Brain microvascular endothelial cell (primary cell): ENCODE data around the gene GNPAT.

ENCODE experiments used
- DNase-seq: peaks from one replicate; pipeline ENCODE4 v3.0.0-alpha.2; 2020
- H3K27ac ChIP-seq: fragments of 250-450 bp; sonication (Bioruptor Pico); 2 replicates; pipeline ENCODE4 v1.5.1; 2020; ENCODE audit warnings: mild to moderate bottlenecking, moderate library complexity
- H3K27me3 ChIP-seq: fragments of 250-450 bp; sonication (Bioruptor Pico); replicated peaks from 2 replicates; pipeline ENCODE4 v1.5.1; 2020; ENCODE audit warnings: mild to moderate bottlenecking
- H3K36me3 ChIP-seq: fragments of 250-450 bp; sonication (Bioruptor Pico); replicated peaks from 2 replicates; pipeline ENCODE4 v1.5.1; 2020; ENCODE audit warnings: mild to moderate bottlenecking
- H3K4me3 ChIP-seq: 2 replicates; pipeline ENCODE4 v1.5.1; 2011; ENCODE audit warnings: low read depth, mild to moderate bottlenecking, control low read depth, low read length, moderate library complexity
- in situ Hi-C: cut with HindIII; loops from 2 replicates; pipeline ENCODE4 v1.10.0; 2017; ENCODE audit warnings: low sequenced_read_pairs, low pct_ligation_motif_present
- TF ChIP-seq, protein P1 (sequence below): IDR thresholded peaks from 2 replicates; pipeline ENCODE4 v1.5.1; 2011; ENCODE audit warnings: low read depth, mild to moderate bottlenecking, moderate library complexity, low read length, control low read depth, inconsistent platforms; ENCODE audit errors: missing control alignments

The GNPAT gene

DNA sequence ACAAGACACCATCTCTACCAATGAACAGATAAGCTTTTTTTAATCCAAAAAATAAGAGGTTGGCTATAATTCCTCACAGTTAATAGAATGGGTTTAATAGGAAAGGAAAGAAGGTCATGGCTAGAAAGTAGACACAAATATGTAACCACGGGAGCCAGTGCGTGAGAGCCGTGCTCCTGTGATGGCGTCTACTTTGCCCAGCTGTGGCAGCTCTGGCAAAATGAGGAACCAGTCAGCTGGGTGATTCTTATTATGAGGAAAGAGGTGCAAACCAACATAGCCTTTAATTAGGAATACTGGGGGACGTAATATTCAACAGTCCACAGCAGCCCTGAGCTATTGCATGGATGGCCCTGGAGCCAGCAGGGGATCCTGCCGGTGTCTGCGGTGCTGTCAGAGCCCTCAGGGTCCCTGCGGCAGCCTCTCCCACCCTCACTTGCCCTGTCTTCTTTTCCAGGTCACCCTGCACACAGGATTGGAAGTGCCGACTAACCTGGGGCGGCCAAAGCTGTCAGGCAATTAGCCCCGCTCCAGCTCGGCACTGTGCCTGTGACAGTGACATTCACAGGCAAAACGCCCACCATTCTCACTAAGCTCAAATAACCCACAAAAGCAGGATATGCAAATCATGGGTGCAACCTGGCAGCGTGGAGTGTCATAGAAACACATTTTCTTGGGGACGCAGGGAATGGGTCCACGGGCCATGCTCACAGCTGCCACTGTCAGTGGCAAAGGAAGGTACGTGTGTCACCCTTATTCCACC, 25.9 kb upstream of the GNPAT start:
- TF ChIP-seq, protein P1, sequence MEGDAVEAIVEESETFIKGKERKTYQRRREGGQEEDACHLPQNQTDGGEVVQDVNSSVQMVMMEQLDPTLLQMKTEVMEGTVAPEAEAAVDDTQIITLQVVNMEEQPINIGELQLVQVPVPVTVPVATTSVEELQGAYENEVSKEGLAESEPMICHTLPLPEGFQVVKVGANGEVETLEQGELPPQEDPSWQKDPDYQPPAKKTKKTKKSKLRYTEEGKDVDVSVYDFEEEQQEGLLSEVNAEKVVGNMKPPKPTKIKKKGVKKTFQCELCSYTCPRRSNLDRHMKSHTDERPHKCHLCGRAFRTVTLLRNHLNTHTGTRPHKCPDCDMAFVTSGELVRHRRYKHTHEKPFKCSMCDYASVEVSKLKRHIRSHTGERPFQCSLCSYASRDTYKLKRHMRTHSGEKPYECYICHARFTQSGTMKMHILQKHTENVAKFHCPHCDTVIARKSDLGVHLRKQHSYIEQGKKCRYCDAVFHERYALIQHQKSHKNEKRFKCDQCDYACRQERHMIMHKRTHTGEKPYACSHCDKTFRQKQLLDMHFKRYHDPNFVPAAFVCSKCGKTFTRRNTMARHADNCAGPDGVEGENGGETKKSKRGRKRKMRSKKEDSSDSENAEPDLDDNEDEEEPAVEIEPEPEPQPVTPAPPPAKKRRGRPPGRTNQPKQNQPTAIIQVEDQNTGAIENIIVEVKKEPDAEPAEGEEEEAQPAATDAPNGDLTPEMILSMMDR: no peak
- in situ Hi-C loops: loop anchor here (25.0 kb wide), 2 partner anchors 278 to 403 kb away; no protein-coding TSS in a partner anchor

GRCh38 chr1:231215681-231216385, 25.2 kb upstream of the GNPAT start:
- in situ Hi-C loops: loop anchor here (25.0 kb wide), 2 partner anchors 279 to 404 kb away; no protein-coding TSS in a partner anchor
- Histone ChIP-seq H3K4me3 (no peak overlapping the region), H3K27me3 (peaks cover 2% of the 10 kb centered on the region), H3K27ac (no peak overlapping the region), H3K36me3 (no peaks in the 10 kb centered on the region)
- DNase-seq: no peak
- TF ChIP-seq, protein P1: no peak

More for the DNA sequence above, 25.9 kb upstream of the GNPAT start:
- H3K4me3 ChIP-seq: no peak overlapping the region
- DNase-seq: no peak
- H3K27ac ChIP-seq: no peak overlapping the region
- H3K27me3 ChIP-seq: peaks cover 2% of the 10 kb centered on the region
- H3K36me3 ChIP-seq: no peaks in the 10 kb centered on the region

DNA sequence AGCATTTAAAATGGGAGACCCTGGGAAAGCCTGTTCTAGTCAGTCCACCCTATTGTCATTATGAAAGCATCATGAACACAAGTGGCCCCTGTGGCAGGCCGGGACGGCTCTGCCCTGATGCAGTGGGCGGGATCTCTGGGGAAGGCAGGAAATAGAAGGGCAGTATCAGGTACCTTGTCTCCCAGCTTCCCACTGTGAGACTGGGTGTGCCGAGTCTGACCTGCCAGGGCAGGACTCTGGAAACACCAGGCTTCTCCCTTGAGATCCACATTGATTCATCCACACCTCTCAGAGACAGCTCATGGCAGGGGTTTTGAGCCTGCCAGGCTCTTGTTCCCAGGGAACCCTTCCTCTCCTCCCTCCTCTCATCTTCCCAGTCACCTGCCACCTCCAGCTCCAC, 24.5 kb upstream of the GNPAT start:
- no peak for DNase-seq

DNA sequence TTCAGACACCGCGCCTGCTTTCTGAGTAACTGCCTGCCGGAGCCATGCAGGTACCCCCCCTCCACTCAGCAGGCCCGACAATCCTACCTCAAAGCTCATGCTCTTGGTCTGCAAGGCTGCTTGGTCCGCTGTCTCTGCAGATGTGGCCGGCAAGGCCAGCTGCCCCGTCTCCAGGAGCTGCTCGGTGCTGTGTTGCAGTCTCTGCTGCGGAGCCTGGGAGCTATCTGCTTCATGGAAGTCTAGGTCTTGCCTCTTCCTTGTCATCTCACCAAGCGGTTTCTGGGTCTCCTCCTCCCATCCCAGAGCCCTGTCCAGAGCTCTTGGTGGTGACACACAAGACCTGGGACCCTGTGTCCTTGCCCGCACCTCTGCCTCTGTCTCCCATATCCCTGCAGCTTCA, 24.0 kb upstream of the GNPAT start:
- no peak for DNase-seq
- in situ Hi-C loops: loop anchor here (25.0 kb wide), 2 partner anchors 280 to 405 kb away; no protein-coding TSS in a partner anchor
- TF ChIP-seq, protein P1: no peak
- Histone ChIP-seq H3K36me3 (no peaks in the 10 kb centered on the region), H3K27me3 (peaks cover 2% of the 10 kb centered on the region), H3K27ac (no peak overlapping the region), H3K4me3 (no peak overlapping the region)

More for the DNA sequence above, 24.5 kb upstream of the GNPAT start:
- peaks cover 2% of the 10 kb centered on the region for H3K27me3 ChIP-seq
- no peak overlapping the region for H3K27ac ChIP-seq
- TF ChIP-seq, protein P1: no peak
- in situ Hi-C loops: loop anchor here (25.0 kb wide), 2 partner anchors 279 to 404 kb away; no protein-coding TSS in a partner anchor
- H3K4me3 ChIP-seq: no peak overlapping the region
- H3K36me3 ChIP-seq: no peaks in the 10 kb centered on the region

DNA sequence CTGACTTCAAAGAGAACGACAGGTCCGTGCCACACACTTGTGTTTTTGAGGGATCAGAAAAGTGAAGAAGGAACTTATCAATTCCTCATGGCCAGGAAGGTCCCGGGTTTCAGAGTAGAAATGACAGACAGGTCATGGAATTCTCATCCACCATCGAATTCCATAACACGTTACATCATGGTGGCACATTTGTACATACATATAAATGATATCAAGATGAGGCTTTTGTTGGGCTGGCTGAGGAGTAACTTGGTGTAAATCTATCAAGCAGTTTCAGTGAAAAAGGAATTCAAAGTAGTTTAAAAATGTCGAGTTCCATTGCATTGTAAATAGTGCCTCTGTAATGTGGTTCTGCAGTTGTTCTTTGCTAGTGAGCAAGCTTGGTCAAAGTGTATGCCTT, 22.9 kb upstream of the GNPAT start:
- Histone ChIP-seq H3K27ac (no peak overlapping the region), H3K27me3 (peaks cover 2% of the 10 kb centered on the region), H3K36me3 (peaks cover 4% of the 10 kb centered on the region), H3K4me3 (no peak overlapping the region)
- no peak for DNase-seq
- in situ Hi-C loops: loop anchor here (25.0 kb wide), 2 partner anchors 281 to 406 kb away; no protein-coding TSS in a partner anchor
- TF ChIP-seq, protein P1: no peak
